Activated T-helper 1 cell treated with anti-CD3 and anti-CD28 coated beads, Interleukin-2, amount 50 U/mL, for 16 hours (primary cell): ENCODE data around the gene ANKRD9.
"Not testable (repeated sequence)": the region's sequence is repeated elsewhere in the genome, so short reads cannot be mapped to it uniquely, and the experiment has no call there.

ENCODE experiments used
- DNase-seq, 2 donors: peaks; one replicate each; pipeline ENCODE4 v3.0.0-alpha.2; 2020; ENCODE audit warnings: low read depth in 1 of 2, low spot score in 1 of 2

ANKRD9 gene

GRCh38 chr14:102509746-102510615 is at the start of gene ANKRD9:
Gene ANKRD9, minus strand, starts transcription at chr14:102509776. Its CDS starts 1,887 bp downstream, at chr14:102507889.
- DNase-seq: peak; percentile 61 to 84

GRCh38 chr14:102558556-102558955 is 49.0 kb upstream of the ANKRD9 start:
- no peak for DNase-seq

- no peak for DNase-seq
These were observed 48.1 kb upstream of the ANKRD9 start for GRCh38 chr14:102557434-102558226.

- no peak for DNase-seq
These were observed 46.6 kb upstream of the ANKRD9 start for GRCh38 chr14:102556098-102556677.

- DNase-seq: peak; percentile 8 to 37
These were observed 45.5 kb upstream of the ANKRD9 start for GRCh38 chr14:102554821-102555819.

GRCh38 chr14:102551995-102552705 is 42.6 kb upstream of the ANKRD9 start:
- no peak for DNase-seq

GRCh38 chr14:102550927-102551401 is 41.4 kb upstream of the ANKRD9 start:
- DNase-seq: not testable (repeated sequence)

GRCh38 chr14:102548616-102549240 is 39.2 kb upstream of the ANKRD9 start:
- no peak for DNase-seq

GRCh38 chr14:102545461-102546265 is 36.1 kb upstream of the ANKRD9 start:
- no peak for DNase-seq

- no peak for DNase-seq
These were observed 35.3 kb upstream of the ANKRD9 start for GRCh38 chr14:102544747-102545460.

GRCh38 chr14:102544046-102544746 is 34.6 kb upstream of the ANKRD9 start:
- no peak for DNase-seq

- DNase-seq: no peak
These were observed 32.2 kb upstream of the ANKRD9 start for GRCh38 chr14:102541771-102542170.

- not testable (repeated sequence) for DNase-seq
These were observed 31.5 kb upstream of the ANKRD9 start for GRCh38 chr14:102541029-102541491.

- no peak for DNase-seq
These were observed 30.9 kb upstream of the ANKRD9 start for GRCh38 chr14:102540315-102541028.

- no peak for DNase-seq
These were observed 30.2 kb upstream of the ANKRD9 start for GRCh38 chr14:102539544-102540314.
